Heart left ventricle (tissue), 16 donors: ENCODE measurements around the gene RAB7B. TPM values are rescaled to one million over a fixed set of nuclear protein-coding genes. Genes with fewer than 3 reads are reported as not detected.

Experiments used
- ATAC-seq, 4 donors: fragments of 200-7000 bp; cut with Tn5 transposase; one replicate each; pipeline ENCODE4 v1.9.1; 2020 to 2022; ENCODE audit warnings: moderate library complexity in 4 of 4, mild to moderate bottlenecking in 3 of 4, moderate number of reproducible peaks in 1 of 4
- DNase-seq, 5 donors: peaks; one replicate each; pipeline ENCODE4 v3.0.0-alpha.2; 2020
- H3K27ac ChIP-seq, 12 donors: fragments of 200-600 bp; sonication (generic) in 4 of 12; one replicate each; pipeline versions ENCODE4 v1.5.0 to v1.8.0; 2016 to 2022; ENCODE audit warnings: mild to moderate bottlenecking in 2 of 12
- H3K27me3 ChIP-seq, 9 donors: fragments of 200-600 bp; sonication (generic) in 2 of 9; one replicate each; pipeline versions ENCODE4 v1.5.1 to v1.8.0; 2016 to 2022; ENCODE audit warnings: mild to moderate bottlenecking in 3 of 9
- H3K36me3 ChIP-seq, 9 donors: fragments of 200-600 bp; sonication (generic) in 2 of 9; one replicate each; pipeline versions ENCODE4 v1.5.0 to v1.8.0; 2018 to 2022; ENCODE audit warnings: mild to moderate bottlenecking in 2 of 9
- H3K4me1 ChIP-seq, 12 donors: fragments of 200-600 bp; sonication (generic) in 4 of 12; one replicate each; pipeline versions ENCODE4 v1.5.0 to v1.8.0; 2016 to 2022; ENCODE audit warnings: mild to moderate bottlenecking in 3 of 12
- H3K4me3 ChIP-seq, 12 donors: fragments of 200-600 bp; sonication (generic) in 4 of 12; one replicate each; pipeline versions ENCODE4 v1.5.0 to v1.8.0; 2017 to 2022; ENCODE audit warnings: mild to moderate bottlenecking in 9 of 12, moderate library complexity in 4 of 12
- H3K9me3 ChIP-seq, 12 donors: fragments of 200-600 bp; sonication (generic) in 4 of 12; one replicate each; pipeline versions ENCODE4 v1.5.0 to v1.8.0; 2016 to 2022; ENCODE audit warnings: mild to moderate bottlenecking in 1 of 12
- CTCF ChIP-seq, 12 donors: fragments of 200-600 bp; sonication (generic) in 4 of 12; IDR thresholded peaks; one replicate each; pipeline versions ENCODE4 v1.5.0 to v1.8.0; 2018 to 2022; ENCODE audit warnings: antibody characterized with exemption in 12 of 12, mild to moderate bottlenecking in 5 of 12
- POLR2A ChIP-seq, 2 donors: fragments of 450-650 bp; IDR thresholded peaks; one replicate each; pipeline ENCODE4 v1.6.1; 2017; ENCODE audit warnings: antibody characterized with exemption in 2 of 2, mild to moderate bottlenecking in 2 of 2, moderate library complexity in 2 of 2
- WGBS, 4 donors: extraction: QIAGEN DNeasy Blood & Tissue Kit in 2 of 4; methylation state at CpG; one replicate each; pipeline versions ENCODE4 v1.1.5 to v1.1.7; 2013 to 2018; 5-methylcytosine and 5-hydroxymethylcytosine counted together
- intact Hi-C, 10 donors: fragments of 100-400 bp; cut with DNase I; formaldehyde crosslinking; loops; one replicate each; pipeline versions ENCODE4 v1.11.1 to v1.14.2; 2022
- polyA plus RNA-seq, 2 donors: library from polyadenylated mRNA; stranded (reverse); fragments of 200-250 nt; gene quantifications; one replicate each; pipeline ENCODE4 v1.2.3, GENCODE V29; 2013
- total RNA-seq, 9 donors: library from RNA; depleted of rRNA in 2 of 9; stranded (reverse); fragments of >200 nt in 2 of 9; fragmentation: NEBNext Ultra II Directional in 3 of 9; extraction: Animal tissue kit (Norgen Biotek cat#: 25700) in 3 of 9; gene quantifications; one replicate each; pipeline versions ENCODE4 v1.1.0 to v1.2.4, GENCODE V29; 2016 to 2023
- donor health status: ischemic (EF 13 %, LVEDD 7.1; RV severe dilation, severe dysfunction).
- donor health status: healthy with polysubstance abuse.
- donor health status: DM: no; HTN: yes; CAD: no.
- donor health status: DM: no; HTN: no; CAD: no.
- donor health status: ischemic (EF 25% LVEDD 6.9; RV normal size, moderate dysfunction).
- donor health status: ischemic (EF 25% LVEDD 5.7; RV mildly dilated, moderate dysfunction).
- donor health status: healthy.
- donor health status: DM: yes; HTN: yes; CAD: no.
- donor health status: ischemic (EF 35%, LVEDD 5.7; RV mildly dilated, moderate dysfunction).
- donor health status: nonischemic (EF 11% LVEDD 7.7; RV severe dilation, severe dysfunction).
- donor health status: DM: yes; HTN: yes; CAD: no.
- donor health status: PGD.
- donor health status: ischemic (EF 29% LVEDD 5.4; RV normal size, mild dysfunction).
- donor health status: nonischemic (EF 23%, LVEDD 6.1; RV moderate dilation, normal function).

The RAB7B gene
- total and polyA plus RNA-seq, 11 donors = 0.31 to 11.1 (median 1.1) TPM

GRCh38 chr1:205980237-205980870 is 22.8 kb downstream of the RAB7B start:
- Histone ChIP-seq H3K27me3 (no peaks in the 10 kb centered on the region), H3K4me1 (peaks cover 0 to 28% (median 18%) of the 10 kb centered on the region in 12 donors), H3K9me3 (no peaks in the 10 kb centered on the region), H3K27ac (no peak overlapping the region), H3K4me3 (no peak overlapping the region), H3K36me3 (peaks cover 0 to 8% (median 0%) of the 10 kb centered on the region in 9 donors)
- no peak for DNase-seq
- TF ChIP-seq CTCF (IDR thresholded peaks at IDR 0.05) (no peak), POLR2A (IDR thresholded peaks at IDR 0.05) (no peak)
- intact Hi-C loops = loop anchor here in 1 of 10 donors (5.0 kb wide), 1 partner anchor 393 kb away; no protein-coding TSS in a partner anchor
- WGBS, 4 donors = 46 to 53% (median 48%) methylated on average over 3 of the region's 3 CpGs
- ATAC-seq = no peak

- peaks cover 0 to 8% (median 0%) of the 10 kb centered on the region in 9 donors for H3K36me3 ChIP-seq
- DNase-seq (no peak), ATAC-seq (no peak)
- H3K4me3 ChIP-seq = no peak overlapping the region
- 82 to 94% (median 91%) methylated on average over 6 of the region's 6 CpGs for WGBS, 4 donors
- TF ChIP-seq POLR2A (IDR thresholded peaks at IDR 0.05) (no peak), CTCF (IDR thresholded peaks at IDR 0.05) (no peak)
- no peaks in the 10 kb centered on the region for H3K27me3 ChIP-seq
- intact Hi-C loops = loop anchor here (2.0 to 10.0 kb wide), 9 partner anchors 167 to 387 kb away; partner anchors contain the start of gene SLC41A1 (in 1 of the 10)
- H3K4me1 ChIP-seq = peaks cover 0 to 29% (median 19%) of the 10 kb centered on the region in 12 donors
- no peak overlapping the region for H3K27ac ChIP-seq
- H3K9me3 ChIP-seq = no peaks in the 10 kb centered on the region
These were observed 23.9 kb downstream of the RAB7B start for GRCh38 chr1:205979301-205979700.

GRCh38 chr1:205978676-205979075 is 24.5 kb downstream of the RAB7B start:
- no peaks in the 10 kb centered on the region for H3K27me3 ChIP-seq
- intact Hi-C loops = loop anchor here (1.0 to 10.0 kb wide), 10 partner anchors 166 to 386 kb away; partner anchors contain the start of gene SLC41A1 (in 1 of the 10)

More at GRCh38 chr1:205978676-205979075, 24.5 kb downstream of the RAB7B start:
- ATAC-seq (no peak), DNase-seq (no peak)
- TF ChIP-seq CTCF (IDR thresholded peaks at IDR 0.05) = no peak
- TF ChIP-seq POLR2A (IDR thresholded peaks at IDR 0.05) = no peak
- Histone ChIP-seq H3K27ac (no peak overlapping the region), H3K4me3 (no peak overlapping the region), H3K4me1 (peaks cover 0 to 23% (median 16%) of the 10 kb centered on the region in 12 donors), H3K9me3 (no peaks in the 10 kb centered on the region), H3K36me3 (peaks cover 0 to 8% (median 0%) of the 10 kb centered on the region in 9 donors)
- 84 to 96% (median 89%) methylated on average over 4 to 7 of the region's 7 CpGs for WGBS, 4 donors
